ENCODE measurements around the gene WNK2. TPM values are rescaled to one million over a fixed set of nuclear protein-coding genes. Genes with fewer than 3 reads are reported as not detected.

The WNK2 gene
- total and polyA plus RNA-seq, 4 experiments from 2014 or later = 0.26 TPM; not detected in 3

DNA sequence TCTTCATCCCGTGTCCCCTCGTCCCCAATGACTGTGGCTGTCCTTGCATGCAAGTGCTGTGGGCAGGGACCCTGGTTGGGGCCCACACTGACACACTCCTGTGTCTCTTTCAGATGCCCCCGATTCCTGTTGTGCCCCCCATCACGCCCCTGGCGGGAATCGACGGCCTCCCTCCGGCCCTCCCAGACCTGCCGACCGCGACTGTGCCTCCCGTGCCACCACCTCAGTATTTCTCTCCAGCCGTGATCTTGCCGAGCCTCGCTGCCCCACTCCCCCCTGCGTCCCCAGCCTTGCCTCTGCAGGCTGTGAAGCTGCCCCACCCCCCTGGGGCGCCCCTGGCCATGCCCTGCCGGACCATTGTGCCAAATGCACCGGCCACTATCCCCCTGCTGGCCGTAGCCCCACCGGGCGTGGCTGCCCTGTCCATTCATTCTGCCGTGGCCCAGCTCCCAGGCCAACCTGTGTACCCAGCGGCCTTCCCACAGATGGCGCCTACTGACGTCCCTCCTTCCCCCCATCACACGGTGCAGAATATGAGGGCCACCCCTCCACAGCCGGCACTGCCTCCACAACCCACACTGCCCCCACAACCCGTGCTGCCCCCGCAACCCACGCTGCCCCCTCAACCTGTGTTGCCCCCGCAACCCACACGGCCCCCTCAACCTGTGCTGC is 75.0 kb downstream of the WNK2 start:
- Mint-ChIP-seq H3K27ac (no peak overlapping the region), H3K9me3 (peaks cover 0 to under 1% (median 0%) of the 10 kb centered on the region in 8 donors), H3K4me3 (no peak overlapping the region), H3K4me1 (peaks cover 0 to 1% (median 0%) of the 10 kb centered on the region in 4 donors), H3K36me3 (no peaks in the 10 kb centered on the region), H3K27me3 (no peaks in the 10 kb centered on the region)
- no peak overlapping the region for H3K27ac ChIP-seq (ENCODE audit: low read depth, low read length)
- DNase-seq = no peak
- H3K27me3 ChIP-seq (ENCODE audit: insufficient read depth, low read length) = no peaks in the 10 kb centered on the region
- H3K4me3 ChIP-seq (ENCODE audit: low read length in 2 of 2) = no peak overlapping the region
- no peaks in the 10 kb centered on the region for H3K9me3 ChIP-seq (ENCODE audit: control insufficient read depth in 1 of 2, low read length in 2 of 2)
- no peaks in the 10 kb centered on the region for H3K4me1 ChIP-seq (ENCODE audit: insufficient read depth, low read length)
- ChIA-PET CTCF (ENCODE audit: partially characterized antibody) (no interaction called here), POLR2A (ENCODE audit: partially characterized antibody) (no interaction called here)
- no peaks in the 10 kb centered on the region for H3K36me3 ChIP-seq (ENCODE audit: insufficient read depth, low read length)
- intact Hi-C loops (cut with micrococcal nuclease) = no loop called here

DNA sequence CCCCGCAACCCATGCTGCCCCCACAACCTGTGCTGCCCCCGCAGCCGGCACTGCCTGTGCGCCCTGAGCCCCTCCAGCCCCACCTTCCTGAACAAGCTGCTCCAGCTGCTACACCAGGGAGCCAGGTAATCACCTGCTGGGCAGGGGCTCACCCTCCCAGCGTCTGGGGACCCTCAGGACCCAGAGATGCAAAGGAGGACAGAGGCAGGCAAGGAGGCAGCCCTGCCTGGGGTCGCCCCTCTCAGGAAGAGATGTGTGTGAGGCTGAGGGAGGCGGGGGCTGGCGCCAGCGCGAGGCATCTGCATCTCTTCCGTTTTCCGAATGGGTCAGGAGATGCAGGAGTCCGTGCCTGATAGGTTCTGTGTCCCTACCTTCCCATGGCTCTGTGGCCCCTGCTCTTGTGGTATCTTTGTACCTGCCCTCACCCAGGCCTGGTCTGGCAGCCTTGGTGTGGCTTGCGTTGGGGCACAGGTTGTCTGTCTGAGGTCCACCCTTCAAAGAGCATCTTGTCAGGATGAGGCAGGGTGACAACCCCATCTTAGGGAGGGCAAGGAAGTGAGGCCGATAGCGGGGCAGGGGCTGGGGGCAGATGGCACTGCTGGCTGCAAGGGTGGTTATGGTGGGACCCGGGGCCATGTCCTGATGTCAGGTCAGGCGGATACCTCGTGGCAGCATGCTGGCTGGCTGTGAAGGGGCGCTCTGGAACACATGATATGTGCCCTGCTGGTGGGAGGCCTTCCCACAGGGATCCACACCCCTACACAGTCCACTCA is 75.7 kb downstream of the WNK2 start:
- Histone ChIP-seq H3K27ac (ENCODE audit: low read depth, low read length) (no peak overlapping the region), H3K4me1 (ENCODE audit: insufficient read depth, low read length) (no peaks in the 10 kb centered on the region), H3K9me3 (ENCODE audit: control insufficient read depth in 1 of 2, low read length in 2 of 2) (no peaks in the 10 kb centered on the region), H3K4me3 (ENCODE audit: low read length in 2 of 2) (no peak overlapping the region), H3K27me3 (ENCODE audit: insufficient read depth, low read length) (no peaks in the 10 kb centered on the region), H3K36me3 (ENCODE audit: insufficient read depth, low read length) (no peaks in the 10 kb centered on the region)
- Mint-ChIP-seq H3K4me1 (peaks cover 0 to 1% (median 0%) of the 10 kb centered on the region in 4 donors), H3K4me3 (no peak overlapping the region), H3K36me3 (no peaks in the 10 kb centered on the region), H3K27ac (no peak overlapping the region), H3K9me3 (peaks cover 0 to 3% (median 0%) of the 10 kb centered on the region in 8 donors), H3K27me3 (no peaks in the 10 kb centered on the region)
- CTCF ChIA-PET (ENCODE audit: partially characterized antibody) = no interaction called here
- DNase-seq = no peak
- POLR2A ChIA-PET (ENCODE audit: partially characterized antibody) = no interaction called here
- intact Hi-C loops (cut with micrococcal nuclease) = no loop called here

DNA sequence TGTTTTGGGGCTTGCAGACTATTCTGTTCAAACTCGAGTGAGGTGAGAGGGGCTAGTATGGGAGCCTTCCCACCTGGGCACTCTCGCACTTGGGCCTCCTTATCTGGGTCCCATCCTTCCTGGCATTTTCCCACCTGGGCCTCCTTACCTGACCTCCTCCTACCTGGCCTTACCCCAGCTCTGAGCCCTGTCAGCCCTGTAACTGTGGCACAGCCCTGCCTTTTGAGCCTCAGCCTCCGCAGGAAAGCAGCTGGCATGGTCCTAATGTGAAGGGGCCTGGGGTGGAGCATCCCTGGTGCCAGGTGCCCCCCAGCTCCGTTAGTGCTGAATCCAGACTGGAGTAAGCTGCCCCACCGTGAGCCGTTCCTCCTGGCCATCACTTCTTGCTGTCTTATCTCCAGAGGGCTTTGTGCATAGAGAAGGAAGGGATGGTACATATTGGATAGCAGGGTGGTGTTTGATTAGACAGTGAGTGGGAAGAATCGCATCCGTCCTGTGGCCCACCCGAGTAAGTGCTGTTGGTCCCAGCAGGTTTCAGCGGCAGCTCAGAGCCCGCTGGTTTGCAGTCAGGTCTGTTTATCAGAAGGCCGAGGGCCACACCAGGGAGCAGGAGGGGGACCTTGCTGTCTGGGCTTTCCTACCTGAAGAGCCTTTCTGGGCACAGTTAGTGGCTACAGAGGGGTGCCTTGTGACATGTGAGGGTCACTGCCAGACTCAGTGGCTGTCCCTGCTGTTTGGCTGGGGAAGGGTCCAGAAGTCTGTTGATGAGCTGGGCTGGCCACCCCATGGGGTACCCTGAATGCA is 76.5 kb downstream of the WNK2 start:
- Mint-ChIP-seq H3K4me1 (peaks cover 0 to 2% (median under 1%) of the 10 kb centered on the region in 4 donors), H3K4me3 (no peak overlapping the region), H3K36me3 (no peaks in the 10 kb centered on the region), H3K27me3 (peaks cover 0 to under 1% of the 10 kb centered on the region in 2 donors), H3K9me3 (peaks cover 0 to 3% (median 0%) of the 10 kb centered on the region in 8 donors), H3K27ac (no peak overlapping the region)
- CTCF ChIA-PET (ENCODE audit: partially characterized antibody) = no interaction called here
- H3K9me3 ChIP-seq (ENCODE audit: control insufficient read depth in 1 of 2, low read length in 2 of 2) = no peaks in the 10 kb centered on the region
- POLR2A ChIA-PET (ENCODE audit: partially characterized antibody) = no interaction called here
- H3K27me3 ChIP-seq (ENCODE audit: insufficient read depth, low read length) = no peaks in the 10 kb centered on the region
- intact Hi-C loops (cut with micrococcal nuclease) = no loop called here
- no peak overlapping the region for H3K27ac ChIP-seq (ENCODE audit: low read depth, low read length)
- DNase-seq = no peak
- H3K36me3 ChIP-seq (ENCODE audit: insufficient read depth, low read length) = no peaks in the 10 kb centered on the region
- H3K4me3 ChIP-seq (ENCODE audit: low read length in 2 of 2) = no peak overlapping the region
- H3K4me1 ChIP-seq (ENCODE audit: insufficient read depth, low read length) = no peaks in the 10 kb centered on the region

DNA sequence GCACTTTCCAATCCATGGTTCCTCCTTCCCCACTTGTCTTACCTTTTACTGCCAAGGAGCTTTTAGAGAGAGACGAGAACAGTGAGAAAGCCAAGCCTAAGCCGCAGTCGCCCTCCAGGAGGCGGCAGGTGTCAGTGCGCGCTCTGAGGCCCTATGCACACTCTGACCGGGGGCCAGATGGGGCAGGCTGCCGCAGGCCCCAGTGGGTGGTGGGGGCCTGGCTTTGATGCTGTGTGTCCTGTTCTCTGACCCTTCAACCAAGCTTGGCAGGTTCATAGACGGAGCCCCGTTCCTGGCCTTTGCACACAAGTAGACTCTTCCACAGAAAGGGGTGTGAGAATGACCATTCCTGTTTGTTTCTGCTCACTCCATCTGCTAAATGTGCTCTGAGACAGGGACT is 77.3 kb downstream of the WNK2 start:
- H3K4me3 ChIP-seq (ENCODE audit: low read length in 2 of 2) = no peak overlapping the region
- no peak overlapping the region for H3K27ac ChIP-seq (ENCODE audit: low read depth, low read length)
- Mint-ChIP-seq H3K27me3 (peaks cover 0 to 5% of the 10 kb centered on the region in 2 donors), H3K27ac (no peak overlapping the region), H3K4me3 (no peak overlapping the region), H3K4me1 (peaks cover 0 to 2% (median under 1%) of the 10 kb centered on the region in 4 donors), H3K9me3 (peaks cover 0 to 3% (median 0%) of the 10 kb centered on the region in 8 donors), H3K36me3 (no peaks in the 10 kb centered on the region)
- no peaks in the 10 kb centered on the region for H3K27me3 ChIP-seq (ENCODE audit: insufficient read depth, low read length)
- no peaks in the 10 kb centered on the region for H3K36me3 ChIP-seq (ENCODE audit: insufficient read depth, low read length)
- intact Hi-C loops (cut with micrococcal nuclease) = no loop called here
- CTCF ChIA-PET (ENCODE audit: partially characterized antibody) = no interaction called here
- DNase-seq = no peak
- POLR2A ChIA-PET (ENCODE audit: partially characterized antibody) = no interaction called here
- no peaks in the 10 kb centered on the region for H3K4me1 ChIP-seq (ENCODE audit: insufficient read depth, low read length)
- no peaks in the 10 kb centered on the region for H3K9me3 ChIP-seq (ENCODE audit: control insufficient read depth in 1 of 2, low read length in 2 of 2)

DNA sequence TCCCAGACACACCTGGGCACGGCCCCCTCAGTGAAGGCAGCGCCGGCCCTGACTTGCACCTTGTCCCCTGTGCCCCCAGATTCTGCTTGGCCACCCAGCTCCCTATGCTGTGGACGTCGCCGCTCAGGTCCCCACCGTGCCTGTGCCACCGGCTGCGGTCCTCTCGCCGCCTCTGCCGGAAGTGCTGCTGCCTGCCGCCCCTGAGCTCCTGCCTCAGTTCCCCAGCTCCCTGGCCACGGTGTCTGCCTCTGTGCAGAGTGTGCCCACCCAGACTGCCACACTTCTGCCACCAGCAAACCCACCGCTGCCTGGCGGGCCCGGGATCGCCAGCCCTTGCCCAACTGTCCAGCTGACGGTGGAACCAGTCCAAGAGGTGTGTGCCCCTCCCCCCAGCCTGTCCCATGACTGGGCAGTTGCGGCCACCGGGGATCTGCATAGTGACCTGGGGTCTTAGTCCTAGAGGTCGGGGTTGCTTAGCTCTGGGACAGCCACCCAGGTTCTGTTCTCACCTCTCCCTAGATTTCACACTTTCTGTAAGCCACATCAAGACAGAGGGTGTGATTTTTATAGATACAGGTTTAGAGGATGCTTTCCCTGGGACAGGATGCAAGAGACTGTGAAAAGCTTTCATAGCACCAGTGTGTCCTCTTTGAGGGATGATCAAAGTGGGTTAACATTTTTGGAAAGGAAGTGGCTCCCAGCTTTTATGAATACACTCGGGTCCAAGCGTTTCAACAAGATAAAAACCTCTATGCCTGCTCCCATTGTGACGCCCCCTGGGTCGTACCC is 78.0 kb downstream of the WNK2 start:
- DNase-seq = no peak
- Mint-ChIP-seq H3K36me3 (no peaks in the 10 kb centered on the region), H3K27me3 (peaks cover 0 to 5% of the 10 kb centered on the region in 2 donors), H3K9me3 (peaks cover 0 to 3% (median 0%) of the 10 kb centered on the region in 8 donors), H3K4me3 (no peak overlapping the region), H3K27ac (no peak overlapping the region), H3K4me1 (peaks cover 0 to 2% (median under 1%) of the 10 kb centered on the region in 4 donors)
- no peak overlapping the region for H3K4me3 ChIP-seq (ENCODE audit: low read length in 2 of 2)
- H3K27ac ChIP-seq (ENCODE audit: low read depth, low read length) = no peak overlapping the region
- H3K9me3 ChIP-seq (ENCODE audit: control insufficient read depth in 1 of 2, low read length in 2 of 2) = no peaks in the 10 kb centered on the region
- no peaks in the 10 kb centered on the region for H3K27me3 ChIP-seq (ENCODE audit: insufficient read depth, low read length)
- no peaks in the 10 kb centered on the region for H3K36me3 ChIP-seq (ENCODE audit: insufficient read depth, low read length)
- ChIA-PET CTCF (ENCODE audit: partially characterized antibody) (no interaction called here), POLR2A (ENCODE audit: partially characterized antibody) (no interaction called here)
- intact Hi-C loops (cut with micrococcal nuclease) = no loop called here
- no peaks in the 10 kb centered on the region for H3K4me1 ChIP-seq (ENCODE audit: insufficient read depth, low read length)

DNA sequence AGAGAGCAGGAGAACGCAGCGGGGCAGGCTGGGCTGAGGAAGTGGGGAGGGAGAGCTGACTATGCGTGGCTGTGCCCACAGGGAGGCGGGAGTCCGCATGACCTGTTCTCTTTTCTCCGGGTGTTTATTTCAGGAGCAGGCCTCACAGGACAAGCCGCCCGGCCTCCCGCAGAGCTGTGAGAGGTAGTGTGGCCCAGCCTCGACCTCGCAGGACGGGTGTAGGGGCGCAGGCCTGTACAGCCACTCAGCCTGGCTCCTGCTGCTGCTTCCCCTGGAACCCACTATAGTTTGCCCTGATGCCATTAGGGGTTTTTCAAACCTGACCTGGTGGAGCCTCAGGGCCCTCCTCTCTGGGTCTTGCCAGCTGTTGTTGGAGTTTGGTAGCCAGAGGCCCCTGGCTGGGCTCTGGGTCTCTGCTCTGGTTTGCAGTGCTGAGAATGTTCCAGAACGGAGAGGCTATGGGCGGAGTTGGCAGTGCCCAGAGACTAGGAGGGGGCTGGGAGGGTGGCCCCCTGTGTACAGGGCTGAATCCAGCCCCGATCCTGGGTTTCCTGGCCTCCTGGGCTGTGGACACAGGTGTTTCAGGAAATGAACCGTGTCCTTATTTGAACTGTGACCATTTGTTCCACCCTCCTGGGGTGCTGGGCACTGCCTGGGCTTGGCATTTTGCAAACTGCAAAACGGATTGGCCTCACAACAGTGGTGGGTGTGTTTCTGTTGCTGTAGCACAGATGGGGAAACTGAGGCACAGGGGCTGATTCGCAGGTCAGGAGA is 78.8 kb downstream of the WNK2 start:
- no peak overlapping the region for H3K27ac ChIP-seq (ENCODE audit: low read depth, low read length)
- no peak overlapping the region for H3K4me3 ChIP-seq (ENCODE audit: low read length in 2 of 2)
- peaks cover 0 to 3% (median 3%) of the 10 kb centered on the region in 4 donors for H3K4me1 Mint-ChIP-seq
- no peaks in the 10 kb centered on the region for H3K4me1 ChIP-seq (ENCODE audit: insufficient read depth, low read length)
- no peaks in the 10 kb centered on the region for H3K27me3 ChIP-seq (ENCODE audit: insufficient read depth, low read length)
- no peak overlapping the region for H3K27ac Mint-ChIP-seq
- no peaks in the 10 kb centered on the region for H3K9me3 ChIP-seq (ENCODE audit: control insufficient read depth in 1 of 2, low read length in 2 of 2)
- H3K36me3 ChIP-seq (ENCODE audit: insufficient read depth, low read length) = no peaks in the 10 kb centered on the region
- ChIA-PET CTCF (ENCODE audit: partially characterized antibody) (no interaction called here), POLR2A (ENCODE audit: partially characterized antibody) (no interaction called here)
- DNase-seq = no peak
- peaks cover 2 to 5% of the 10 kb centered on the region in 2 donors for H3K27me3 Mint-ChIP-seq
- peaks cover 0 to 3% (median 0%) of the 10 kb centered on the region in 8 donors for H3K9me3 Mint-ChIP-seq
- H3K36me3 Mint-ChIP-seq = no peaks in the 10 kb centered on the region
- H3K4me3 Mint-ChIP-seq = no peak overlapping the region
- intact Hi-C loops (cut with micrococcal nuclease) = no loop called here
